ENCODE measurements around the gene ISM2.

DNA sequence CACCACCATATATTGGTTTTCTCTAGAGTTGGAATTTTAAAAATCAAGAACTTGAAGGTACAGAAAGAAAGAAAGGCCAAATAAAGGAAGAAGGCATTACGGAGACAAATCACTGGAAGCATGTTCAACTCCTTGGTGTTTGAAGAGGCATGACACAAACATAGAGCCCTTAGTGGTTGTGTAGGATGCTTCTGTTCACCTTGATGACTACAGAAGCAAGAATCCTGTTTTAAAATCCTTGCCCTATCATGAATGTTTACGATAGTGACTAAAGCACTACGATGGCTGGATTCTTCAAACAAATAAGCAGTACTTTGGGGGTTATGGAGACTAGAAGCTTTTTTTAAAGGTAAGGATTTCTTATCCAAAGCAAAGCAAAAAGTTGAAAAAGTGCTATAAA, 10.3 kb upstream of the ISM2 start:
- TF ChIP-seq, protein P1, sequence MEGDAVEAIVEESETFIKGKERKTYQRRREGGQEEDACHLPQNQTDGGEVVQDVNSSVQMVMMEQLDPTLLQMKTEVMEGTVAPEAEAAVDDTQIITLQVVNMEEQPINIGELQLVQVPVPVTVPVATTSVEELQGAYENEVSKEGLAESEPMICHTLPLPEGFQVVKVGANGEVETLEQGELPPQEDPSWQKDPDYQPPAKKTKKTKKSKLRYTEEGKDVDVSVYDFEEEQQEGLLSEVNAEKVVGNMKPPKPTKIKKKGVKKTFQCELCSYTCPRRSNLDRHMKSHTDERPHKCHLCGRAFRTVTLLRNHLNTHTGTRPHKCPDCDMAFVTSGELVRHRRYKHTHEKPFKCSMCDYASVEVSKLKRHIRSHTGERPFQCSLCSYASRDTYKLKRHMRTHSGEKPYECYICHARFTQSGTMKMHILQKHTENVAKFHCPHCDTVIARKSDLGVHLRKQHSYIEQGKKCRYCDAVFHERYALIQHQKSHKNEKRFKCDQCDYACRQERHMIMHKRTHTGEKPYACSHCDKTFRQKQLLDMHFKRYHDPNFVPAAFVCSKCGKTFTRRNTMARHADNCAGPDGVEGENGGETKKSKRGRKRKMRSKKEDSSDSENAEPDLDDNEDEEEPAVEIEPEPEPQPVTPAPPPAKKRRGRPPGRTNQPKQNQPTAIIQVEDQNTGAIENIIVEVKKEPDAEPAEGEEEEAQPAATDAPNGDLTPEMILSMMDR (IDR thresholded peaks at IDR 0.05): no peak
- no peak for TF ChIP-seq POLR2A (IDR thresholded peaks at IDR 0.05)
